Measurements from ENCODE around the gene TMEM31.
A peak's percentile ranks its signal among the peaks of the same experiment; 100 is the strongest.

TMEM31 gene

DNA sequence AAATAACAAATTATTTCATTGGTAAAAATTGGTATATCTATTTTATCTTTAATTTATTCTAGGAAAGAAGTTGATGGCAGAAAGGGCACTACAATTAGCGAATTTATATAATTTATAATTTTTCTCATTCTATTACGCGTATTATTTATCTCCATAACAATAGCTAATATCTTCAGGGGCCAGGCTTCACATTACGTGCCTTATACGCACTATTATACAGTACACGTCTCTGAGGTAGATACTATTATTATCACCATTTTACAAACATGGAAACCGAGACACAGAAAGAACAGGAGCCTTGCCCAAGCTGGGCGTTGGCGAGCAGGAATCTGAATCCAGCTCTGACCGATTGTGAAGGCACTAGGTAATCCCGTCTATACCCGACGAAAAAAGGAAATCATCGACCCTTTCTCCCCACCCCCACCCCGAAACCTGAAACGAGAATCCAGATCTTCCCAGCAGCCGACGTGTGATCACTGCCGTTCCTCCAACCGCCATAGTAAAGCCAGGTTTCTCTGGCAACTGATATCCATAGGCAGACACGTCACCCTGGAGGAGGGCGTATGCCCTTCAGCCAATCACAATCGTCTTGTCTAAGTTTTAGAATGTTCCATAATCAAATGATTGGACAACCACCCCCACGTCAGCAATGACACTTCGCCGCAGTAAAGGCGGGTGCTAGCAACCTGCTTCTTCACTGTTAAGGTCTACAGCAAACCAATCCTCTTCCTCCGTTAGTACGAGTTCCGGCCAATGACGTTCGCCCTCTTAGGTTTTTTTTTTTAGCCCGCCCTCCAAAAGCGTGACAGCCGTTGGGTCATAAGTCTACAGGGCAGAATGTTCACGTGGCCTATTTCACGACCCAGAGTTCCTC is 24.3 kb upstream of the TMEM31 start, which contains the start of gene MORF4L2:
MORF4L2 (minus strand) TSS at position 501 of the 874 bp plus-strand sequence. CDS start 9,672 bp downstream, outside the sequence.
- Histone ChIP-seq H3K4me3 (ENCODE audit: insufficient read depth, low read depth, low read length, poor library complexity, severe bottlenecking) (peak within 1 kb of the TSS; percentile 68), H3K36me3 (ENCODE audit: control insufficient read depth, insufficient read depth, low read length) (peaks cover 14% of the 10 kb centered on the region), H3K27ac (ENCODE audit: insufficient read depth, low read length, poor library complexity, severe bottlenecking) (peak within 1 kb of the TSS; percentile 91), H3K27me3 (replicated peaks; ENCODE audit: control insufficient read depth, insufficient read depth, low read length, poor library complexity, severe bottlenecking) (no peaks in the 10 kb centered on the region), H3K4me1 (ENCODE audit: control insufficient read depth, insufficient read depth, low read length, poor library complexity, severe bottlenecking) (no peaks in the 10 kb centered on the region), H3K9me3 (ENCODE audit: control insufficient read depth, low read length) (no peaks in the 10 kb centered on the region)
- peak; percentile 83 to 85 (median 85) for DNase-seq

DNA sequence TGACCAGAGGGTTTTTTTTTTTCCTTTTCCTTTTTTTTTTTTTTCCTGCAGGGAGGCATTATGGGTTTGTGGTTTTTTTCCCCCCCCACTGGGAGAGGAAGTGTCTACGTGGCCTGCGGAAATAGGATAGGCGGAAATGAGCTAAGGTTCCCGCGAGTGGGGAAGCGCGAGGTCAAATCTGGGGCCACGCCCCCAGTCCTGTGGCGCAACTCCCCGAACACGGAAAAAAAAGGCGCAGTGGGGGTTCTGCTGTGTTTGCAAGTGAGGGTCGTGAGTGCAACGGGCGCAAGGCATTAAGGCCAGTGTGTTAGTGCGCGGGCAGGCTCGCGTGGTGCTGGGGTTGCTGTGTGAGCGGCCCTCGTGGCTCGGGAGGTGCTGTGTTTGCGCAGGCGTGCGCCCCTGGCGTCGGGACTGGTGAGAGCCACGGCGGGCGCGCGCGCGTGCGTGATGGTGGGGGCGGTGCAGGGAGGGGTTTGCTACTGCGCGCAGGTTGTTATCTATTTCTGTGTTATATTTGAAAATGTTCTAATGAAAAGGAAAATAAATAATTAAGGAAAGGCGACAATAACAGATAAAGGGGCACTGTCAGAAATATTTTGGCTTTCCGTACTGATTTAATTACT is 23.5 kb upstream of the TMEM31 start:
- H3K27me3 ChIP-seq (replicated peaks; ENCODE audit: control insufficient read depth, insufficient read depth, low read length, poor library complexity, severe bottlenecking), result no peaks in the 10 kb centered on the region
- H3K4me3 ChIP-seq (ENCODE audit: insufficient read depth, low read depth, low read length, poor library complexity, severe bottlenecking), result peak overlapping the region; percentile 59
- no peaks in the 10 kb centered on the region for H3K4me1 ChIP-seq (ENCODE audit: control insufficient read depth, insufficient read depth, low read length, poor library complexity, severe bottlenecking)
- peak overlapping the region; percentile 91 for H3K27ac ChIP-seq (ENCODE audit: insufficient read depth, low read length, poor library complexity, severe bottlenecking)
- no peaks in the 10 kb centered on the region for H3K9me3 ChIP-seq (ENCODE audit: control insufficient read depth, low read length)
- peaks cover 14% of the 10 kb centered on the region for H3K36me3 ChIP-seq (ENCODE audit: control insufficient read depth, insufficient read depth, low read length)
- peak; percentile 70 to 82 (median 76) for DNase-seq

DNA sequence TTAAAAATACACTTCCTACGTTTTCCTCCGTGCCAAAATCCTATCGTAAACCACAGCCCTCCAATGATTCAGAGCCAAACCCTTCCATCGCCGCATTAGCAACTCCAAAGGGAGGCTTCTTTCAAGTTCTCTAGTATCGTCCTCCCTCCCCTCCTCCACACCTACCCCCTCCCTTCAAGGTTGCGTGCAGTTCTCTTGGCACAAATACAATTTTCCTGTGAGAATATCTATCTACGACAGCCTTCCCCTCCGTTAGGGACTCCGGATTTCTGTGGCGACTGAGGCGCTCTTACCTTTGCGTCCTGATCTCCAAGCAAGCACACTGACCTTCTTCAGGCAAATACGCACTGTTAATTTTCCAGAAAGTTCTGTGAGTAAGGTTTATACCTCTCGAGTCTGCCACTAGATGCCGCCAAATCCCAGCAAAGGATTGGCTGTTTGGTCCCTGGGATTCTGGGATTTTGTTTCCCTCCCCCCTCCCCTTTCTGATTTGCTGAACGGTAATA is 23.0 kb upstream of the TMEM31 start:
- Histone ChIP-seq H3K27ac (ENCODE audit: insufficient read depth, low read length, poor library complexity, severe bottlenecking) (peak overlapping the region; percentile 91), H3K9me3 (ENCODE audit: control insufficient read depth, low read length) (no peaks in the 10 kb centered on the region), H3K4me1 (ENCODE audit: control insufficient read depth, insufficient read depth, low read length, poor library complexity, severe bottlenecking) (no peaks in the 10 kb centered on the region), H3K27me3 (replicated peaks; ENCODE audit: control insufficient read depth, insufficient read depth, low read length, poor library complexity, severe bottlenecking) (no peaks in the 10 kb centered on the region), H3K36me3 (ENCODE audit: control insufficient read depth, insufficient read depth, low read length) (peaks cover 14% of the 10 kb centered on the region), H3K4me3 (ENCODE audit: insufficient read depth, low read depth, low read length, poor library complexity, severe bottlenecking) (peak overlapping the region; percentile 59)
- peak; percentile 4 to 24 (median 18) for DNase-seq

DNA sequence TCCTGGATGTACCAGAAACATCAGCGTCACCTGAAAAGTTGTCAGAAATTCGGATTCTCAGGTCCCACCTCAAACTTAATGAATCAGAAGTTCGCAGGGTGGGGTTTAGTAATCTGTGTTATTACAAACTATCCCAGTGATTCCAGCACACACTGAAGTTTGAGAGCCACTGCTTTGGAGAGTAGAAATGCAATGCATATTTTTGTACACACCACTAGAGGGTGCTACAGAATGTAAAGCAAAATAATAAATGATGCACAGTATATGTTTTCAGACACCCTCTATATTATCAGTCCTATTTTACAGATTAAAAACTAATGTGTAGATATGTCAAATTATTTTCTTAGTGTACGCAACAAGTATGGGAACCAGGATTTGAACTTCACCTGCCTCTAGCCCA is 21.8 kb upstream of the TMEM31 start:
- H3K4me3 ChIP-seq (ENCODE audit: insufficient read depth, low read depth, low read length, poor library complexity, severe bottlenecking), result no peak overlapping the region

DNA sequence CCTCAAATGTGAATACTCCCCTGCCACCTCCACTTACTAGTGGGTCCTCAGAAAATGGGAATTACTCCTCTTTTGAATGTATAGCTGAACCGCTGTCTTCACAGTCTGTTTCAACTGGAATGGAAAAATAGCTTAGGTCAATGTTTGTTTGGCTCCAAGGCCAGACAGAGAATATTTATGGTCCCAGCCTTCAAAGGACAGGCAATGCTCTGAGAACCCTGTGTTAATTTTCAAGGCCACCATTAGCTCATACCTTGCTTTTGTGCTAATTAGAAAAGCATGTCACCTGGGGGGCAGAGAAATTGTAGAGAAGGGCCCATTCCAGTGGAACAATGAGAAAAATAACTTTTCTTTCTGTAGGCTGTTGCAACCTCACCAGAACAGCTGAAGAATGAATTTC is 19.6 kb upstream of the TMEM31 start:
- no peak for DNase-seq
- H3K36me3 ChIP-seq (ENCODE audit: control insufficient read depth, insufficient read depth, low read length), result no peaks in the 10 kb centered on the region
- no peak overlapping the region for H3K27ac ChIP-seq (ENCODE audit: insufficient read depth, low read length, poor library complexity, severe bottlenecking)
- no peaks in the 10 kb centered on the region for H3K27me3 ChIP-seq (replicated peaks; ENCODE audit: control insufficient read depth, insufficient read depth, low read length, poor library complexity, severe bottlenecking)
- no peaks in the 10 kb centered on the region for H3K4me1 ChIP-seq (ENCODE audit: control insufficient read depth, insufficient read depth, low read length, poor library complexity, severe bottlenecking)
- H3K4me3 ChIP-seq (ENCODE audit: insufficient read depth, low read depth, low read length, poor library complexity, severe bottlenecking), result no peak overlapping the region
- no peaks in the 10 kb centered on the region for H3K9me3 ChIP-seq (ENCODE audit: control insufficient read depth, low read length)

More for the DNA sequence above, 21.8 kb upstream of the TMEM31 start:
- Histone ChIP-seq H3K4me1 (ENCODE audit: control insufficient read depth, insufficient read depth, low read length, poor library complexity, severe bottlenecking) (no peaks in the 10 kb centered on the region), H3K36me3 (ENCODE audit: control insufficient read depth, insufficient read depth, low read length) (peaks cover 10% of the 10 kb centered on the region), H3K27me3 (replicated peaks; ENCODE audit: control insufficient read depth, insufficient read depth, low read length, poor library complexity, severe bottlenecking) (no peaks in the 10 kb centered on the region), H3K27ac (ENCODE audit: insufficient read depth, low read length, poor library complexity, severe bottlenecking) (no peak overlapping the region), H3K9me3 (ENCODE audit: control insufficient read depth, low read length) (no peaks in the 10 kb centered on the region)
- DNase-seq, result no peak

DNA sequence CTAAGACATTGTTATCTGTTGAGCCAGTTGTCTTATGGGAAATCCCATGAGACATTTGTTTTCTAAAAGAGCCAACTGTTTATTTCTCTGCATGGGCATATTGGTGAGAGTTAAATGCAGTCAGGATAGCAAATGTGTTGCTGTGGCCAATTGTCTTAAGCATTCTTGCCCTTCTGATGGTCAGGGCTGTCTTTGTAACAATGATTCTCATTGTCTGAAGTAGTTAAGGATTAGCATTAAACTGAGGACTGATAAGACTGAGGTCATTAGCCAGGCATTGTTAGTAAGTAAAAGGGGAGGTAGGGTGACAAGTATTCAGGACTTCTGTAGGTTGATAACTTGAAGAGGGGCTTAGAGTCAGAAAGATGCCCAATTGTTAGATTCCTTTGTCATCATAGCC is 13.0 kb upstream of the TMEM31 start:
- no peaks in the 10 kb centered on the region for H3K9me3 ChIP-seq (ENCODE audit: control insufficient read depth, low read length)
- H3K4me3 ChIP-seq (ENCODE audit: insufficient read depth, low read depth, low read length, poor library complexity, severe bottlenecking), result no peak overlapping the region
- H3K36me3 ChIP-seq (ENCODE audit: control insufficient read depth, insufficient read depth, low read length), result no peaks in the 10 kb centered on the region
- no peaks in the 10 kb centered on the region for H3K4me1 ChIP-seq (ENCODE audit: control insufficient read depth, insufficient read depth, low read length, poor library complexity, severe bottlenecking)
- DNase-seq, result no peak
- no peak overlapping the region for H3K27ac ChIP-seq (ENCODE audit: insufficient read depth, low read length, poor library complexity, severe bottlenecking)
- no peaks in the 10 kb centered on the region for H3K27me3 ChIP-seq (replicated peaks; ENCODE audit: control insufficient read depth, insufficient read depth, low read length, poor library complexity, severe bottlenecking)

DNA sequence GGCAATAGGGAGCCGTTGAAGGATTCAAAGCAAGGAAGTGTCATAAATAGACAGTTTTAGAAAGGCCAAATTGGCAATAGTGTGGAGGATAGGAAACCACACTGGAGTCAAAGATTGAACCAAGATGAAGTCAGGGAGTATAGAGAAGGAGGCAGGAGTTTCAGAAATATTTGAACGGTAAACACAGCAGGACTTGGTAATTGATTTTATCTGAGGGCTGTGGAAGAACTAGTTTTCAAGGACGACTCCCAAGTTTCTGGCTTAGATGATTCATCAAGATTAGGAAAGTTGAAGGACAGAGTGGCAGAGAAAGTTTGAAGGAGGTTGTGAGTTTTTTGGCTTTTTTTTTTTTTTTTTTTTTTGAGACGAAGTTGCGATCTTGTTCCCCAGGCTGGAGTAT is 11.5 kb upstream of the TMEM31 start:
- Histone ChIP-seq H3K9me3 (ENCODE audit: control insufficient read depth, low read length) (no peaks in the 10 kb centered on the region), H3K4me3 (ENCODE audit: insufficient read depth, low read depth, low read length, poor library complexity, severe bottlenecking) (no peak overlapping the region), H3K27me3 (replicated peaks; ENCODE audit: control insufficient read depth, insufficient read depth, low read length, poor library complexity, severe bottlenecking) (no peaks in the 10 kb centered on the region), H3K27ac (ENCODE audit: insufficient read depth, low read length, poor library complexity, severe bottlenecking) (no peak overlapping the region), H3K36me3 (ENCODE audit: control insufficient read depth, insufficient read depth, low read length) (no peaks in the 10 kb centered on the region), H3K4me1 (ENCODE audit: control insufficient read depth, insufficient read depth, low read length, poor library complexity, severe bottlenecking) (no peaks in the 10 kb centered on the region)
- no peak for DNase-seq

DNA sequence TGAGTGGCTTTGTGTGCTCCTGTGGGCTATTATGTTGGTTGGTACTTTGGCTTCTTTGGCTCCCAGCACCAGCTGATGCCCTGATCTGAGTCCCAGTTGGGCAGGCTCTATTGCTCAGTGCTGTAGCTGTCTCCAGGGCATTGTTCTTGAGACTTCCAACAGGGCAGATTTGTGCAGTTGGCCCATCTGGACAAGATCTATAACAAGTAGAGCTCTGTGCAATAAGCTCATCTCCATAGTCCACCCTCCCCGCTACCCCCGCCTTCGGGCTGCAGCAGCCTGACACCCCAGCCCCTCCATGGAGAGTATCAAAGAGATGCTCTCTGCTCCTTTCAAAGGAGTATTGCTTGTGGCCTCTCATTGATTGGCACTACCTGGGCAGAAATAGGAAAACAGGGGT is 5.8 kb upstream of the TMEM31 start:
- Histone ChIP-seq H3K4me3 (ENCODE audit: insufficient read depth, low read depth, low read length, poor library complexity, severe bottlenecking) (no peak overlapping the region), H3K27ac (ENCODE audit: insufficient read depth, low read length, poor library complexity, severe bottlenecking) (no peak overlapping the region), H3K4me1 (ENCODE audit: control insufficient read depth, insufficient read depth, low read length, poor library complexity, severe bottlenecking) (no peaks in the 10 kb centered on the region), H3K9me3 (ENCODE audit: control insufficient read depth, low read length) (no peaks in the 10 kb centered on the region), H3K36me3 (ENCODE audit: control insufficient read depth, insufficient read depth, low read length) (no peaks in the 10 kb centered on the region), H3K27me3 (replicated peaks; ENCODE audit: control insufficient read depth, insufficient read depth, low read length, poor library complexity, severe bottlenecking) (no peaks in the 10 kb centered on the region)
- no peak for DNase-seq

DNA sequence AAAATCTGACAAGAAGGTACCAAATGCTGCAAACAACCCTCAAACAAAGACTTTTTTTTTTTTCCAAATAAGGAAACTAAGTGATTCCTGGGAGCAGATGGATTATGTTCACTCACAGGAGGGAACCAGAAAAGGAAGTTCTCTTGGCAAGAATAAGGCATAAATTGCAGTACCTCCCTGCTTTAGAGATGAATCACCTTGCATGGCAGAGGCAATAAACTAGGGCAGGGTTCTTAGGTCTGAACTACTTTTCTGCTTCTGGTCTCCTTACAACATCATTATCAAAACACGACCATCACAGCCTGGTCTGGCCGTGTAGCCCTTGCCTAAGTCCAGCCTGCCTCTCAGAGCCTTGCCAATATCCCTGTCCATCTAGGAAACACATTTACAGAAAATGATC is 6.3 kb downstream of the TMEM31 start:
- Histone ChIP-seq H3K9me3 (ENCODE audit: control insufficient read depth, low read length) (no peaks in the 10 kb centered on the region), H3K27me3 (replicated peaks; ENCODE audit: control insufficient read depth, insufficient read depth, low read length, poor library complexity, severe bottlenecking) (no peaks in the 10 kb centered on the region), H3K36me3 (ENCODE audit: control insufficient read depth, insufficient read depth, low read length) (no peaks in the 10 kb centered on the region), H3K4me3 (ENCODE audit: insufficient read depth, low read depth, low read length, poor library complexity, severe bottlenecking) (no peak overlapping the region), H3K4me1 (ENCODE audit: control insufficient read depth, insufficient read depth, low read length, poor library complexity, severe bottlenecking) (no peaks in the 10 kb centered on the region), H3K27ac (ENCODE audit: insufficient read depth, low read length, poor library complexity, severe bottlenecking) (no peak overlapping the region)
- DNase-seq, result no peak

DNA sequence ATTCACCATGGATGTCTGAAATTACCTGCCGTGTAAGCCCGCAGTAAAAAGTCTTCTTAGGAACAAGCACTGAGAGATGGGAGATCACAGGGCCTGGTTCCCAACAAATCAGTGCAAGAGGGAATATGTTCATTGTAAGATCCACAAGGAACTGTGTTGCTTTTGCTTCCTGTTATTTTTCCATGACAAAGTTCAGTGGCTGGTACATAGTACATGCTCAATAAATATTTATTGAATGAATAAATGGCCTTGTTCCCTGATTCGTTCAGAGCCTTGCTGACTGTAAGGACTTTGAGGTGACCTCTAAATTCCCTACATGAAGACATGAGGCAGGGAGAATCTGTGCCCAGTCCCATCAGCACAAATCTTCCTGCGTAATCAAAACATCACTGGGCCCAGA is 7.4 kb downstream of the TMEM31 start:
- Histone ChIP-seq H3K36me3 (ENCODE audit: control insufficient read depth, insufficient read depth, low read length) (no peaks in the 10 kb centered on the region), H3K4me3 (ENCODE audit: insufficient read depth, low read depth, low read length, poor library complexity, severe bottlenecking) (no peak overlapping the region), H3K4me1 (ENCODE audit: control insufficient read depth, insufficient read depth, low read length, poor library complexity, severe bottlenecking) (no peaks in the 10 kb centered on the region), H3K9me3 (ENCODE audit: control insufficient read depth, low read length) (no peaks in the 10 kb centered on the region), H3K27me3 (replicated peaks; ENCODE audit: control insufficient read depth, insufficient read depth, low read length, poor library complexity, severe bottlenecking) (no peaks in the 10 kb centered on the region), H3K27ac (ENCODE audit: insufficient read depth, low read length, poor library complexity, severe bottlenecking) (no peak overlapping the region)
- DNase-seq, result no peak
